ENCODE data around the gene CCDC8. TPM values are rescaled to one million over a fixed set of nuclear protein-coding genes. Genes with fewer than 3 reads are reported as not detected.

Gene CCDC8
- polyA plus RNA-seq, 4 donors = 1.1 to 50.9 (median 2.0) TPM; not detected in 1

- peaks cover 0 to 6% of the 10 kb centered on the region in 2 donors for H3K9me3 ChIP-seq (ENCODE audit: control insufficient read depth in 2 of 2, insufficient read depth in 1 of 2, low read depth in 1 of 2, low read length in 1 of 2)
- peaks cover 10 to 61% (median 11%) of the 10 kb centered on the region in 3 donors for H3K36me3 ChIP-seq (ENCODE audit: control insufficient read depth in 3 of 3, insufficient read depth in 2 of 3, low read depth in 1 of 3, low read length in 3 of 3)
- DNase-seq = no peak
- no peak for FAIRE-seq
- no peaks in the 10 kb centered on the region for H3K27me3 ChIP-seq (ENCODE audit: control insufficient read depth in 3 of 3, insufficient read depth in 3 of 3, low read length in 3 of 3)
- no peaks in the 10 kb centered on the region for H3K4me1 ChIP-seq (ENCODE audit: control insufficient read depth in 3 of 3, insufficient read depth in 2 of 3, low read depth in 1 of 3, low read length in 2 of 3)
- H3K4me3 ChIP-seq (ENCODE audit: low read depth in 1 of 3, low read length in 3 of 3) = no peak overlapping the region
- no peak overlapping the region for H3K27ac ChIP-seq (ENCODE audit: low read depth in 1 of 3, low read length in 2 of 3)
- WGBS, 3 donors = 43 to 60% (median 51%) methylated on average over 4 of the region's 4 CpGs
Observed at GRCh38 chr19:46392837-46393236, 20.5 kb downstream of the CCDC8 start.

DNA sequence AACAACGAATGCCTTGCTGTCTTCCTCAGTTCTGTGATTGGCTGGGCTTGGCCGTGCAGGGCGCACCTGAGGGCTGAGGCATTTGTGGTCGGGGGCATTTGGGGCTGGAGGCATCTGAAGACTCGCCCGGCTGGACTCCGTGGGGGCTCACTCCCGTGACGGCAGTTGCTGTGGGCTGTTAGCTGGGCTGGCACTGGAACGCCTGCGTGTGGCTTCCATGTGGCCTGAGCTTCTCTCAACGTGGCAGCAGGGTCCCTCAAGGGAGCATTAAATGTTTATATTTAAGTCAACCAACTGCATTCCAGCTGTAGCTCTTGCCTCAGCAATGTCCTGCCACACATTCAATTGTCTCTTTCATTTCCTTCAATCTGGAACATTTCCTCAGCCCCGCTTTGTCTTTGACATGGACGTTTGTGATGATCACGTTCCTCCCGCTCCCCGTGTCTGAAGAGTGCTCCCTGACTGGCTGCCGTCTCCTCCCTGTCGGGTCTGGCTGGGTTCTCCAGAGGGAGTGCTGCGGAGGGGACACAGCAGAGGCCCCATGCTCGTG lies 21.0 kb downstream of the CCDC8 start:
- Histone ChIP-seq H3K27me3 (ENCODE audit: control insufficient read depth in 3 of 3, insufficient read depth in 3 of 3, low read length in 3 of 3) (no peaks in the 10 kb centered on the region), H3K36me3 (ENCODE audit: control insufficient read depth in 3 of 3, insufficient read depth in 2 of 3, low read depth in 1 of 3, low read length in 3 of 3) (peaks cover 10 to 66% (median 13%) of the 10 kb centered on the region in 3 donors), H3K4me1 (ENCODE audit: control insufficient read depth in 3 of 3, insufficient read depth in 2 of 3, low read depth in 1 of 3, low read length in 2 of 3) (no peaks in the 10 kb centered on the region), H3K27ac (ENCODE audit: low read depth in 1 of 3, low read length in 2 of 3) (peak overlapping the region in 1 of 3 donors; percentile 14), H3K4me3 (ENCODE audit: low read depth in 1 of 3, low read length in 3 of 3) (no peak overlapping the region), H3K9me3 (ENCODE audit: control insufficient read depth in 2 of 2, insufficient read depth in 1 of 2, low read depth in 1 of 2, low read length in 1 of 2) (peaks cover 0 to 6% of the 10 kb centered on the region in 2 donors)
- DNase-seq = no peak
- FAIRE-seq = no peak
- WGBS, 3 donors = 60 to 80% (median 75%) methylated on average over 21 of the region's 21 CpGs

DNA sequence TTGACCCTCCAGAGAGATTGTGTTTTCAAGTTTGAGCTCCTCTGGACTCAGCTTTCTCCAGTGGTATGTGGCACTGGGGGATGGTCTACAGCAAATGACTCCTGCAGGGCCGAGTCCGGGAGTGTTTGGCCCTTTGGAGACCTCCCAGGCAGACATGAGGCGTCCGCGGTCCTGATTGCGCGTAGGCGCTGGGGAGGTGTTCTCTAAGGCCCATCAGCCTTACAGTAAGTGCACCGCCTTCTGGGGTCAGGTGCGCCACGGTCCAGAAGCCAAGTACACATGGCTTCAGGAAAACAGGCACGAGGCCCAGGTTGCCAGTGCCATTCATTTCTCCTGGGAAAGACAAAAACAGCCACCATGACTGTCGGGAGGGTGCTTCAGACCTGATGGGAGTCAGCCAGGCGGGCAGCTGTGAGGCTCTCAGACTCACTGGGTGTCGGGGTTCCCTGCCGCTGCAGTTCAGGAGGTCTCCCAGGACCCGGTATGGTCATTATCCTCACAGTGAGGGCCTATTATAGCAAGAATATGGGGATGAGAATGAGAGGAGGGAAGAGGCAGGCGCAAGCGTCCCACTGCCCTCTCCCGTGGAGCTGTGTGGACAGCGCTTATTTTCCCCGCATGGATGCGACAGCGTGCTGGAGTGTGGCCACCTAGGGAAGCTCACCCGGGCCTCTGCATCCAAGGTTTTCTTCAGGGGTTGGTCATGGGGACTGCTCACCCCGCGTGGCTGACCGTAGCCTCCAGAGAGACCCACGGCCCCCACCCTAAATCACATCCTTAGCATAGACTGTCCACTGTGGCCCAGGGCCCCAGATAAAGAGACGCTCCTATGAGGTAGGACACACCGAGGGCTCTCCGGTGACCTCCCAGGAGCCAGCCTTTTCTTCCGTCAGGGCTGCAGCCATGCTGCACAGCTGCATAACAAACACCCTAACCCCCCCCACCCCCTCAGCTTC lies 21.8 kb downstream of the CCDC8 start:
- Histone ChIP-seq H3K9me3 (ENCODE audit: control insufficient read depth in 2 of 2, insufficient read depth in 1 of 2, low read depth in 1 of 2, low read length in 1 of 2) (peaks cover 0 to 6% of the 10 kb centered on the region in 2 donors), H3K27ac (ENCODE audit: low read depth in 1 of 3, low read length in 2 of 3) (peak overlapping the region in 1 of 3 donors; percentile 14), H3K36me3 (ENCODE audit: control insufficient read depth in 3 of 3, insufficient read depth in 2 of 3, low read depth in 1 of 3, low read length in 3 of 3) (peaks cover 10 to 74% (median 13%) of the 10 kb centered on the region in 3 donors), H3K4me3 (ENCODE audit: low read depth in 1 of 3, low read length in 3 of 3) (no peak overlapping the region), H3K4me1 (ENCODE audit: control insufficient read depth in 3 of 3, insufficient read depth in 2 of 3, low read depth in 1 of 3, low read length in 2 of 3) (no peaks in the 10 kb centered on the region), H3K27me3 (ENCODE audit: control insufficient read depth in 3 of 3, insufficient read depth in 3 of 3, low read length in 3 of 3) (no peaks in the 10 kb centered on the region)
- DNase-seq (no peak), FAIRE-seq (no peak)
- 89 to 95% (median 91%) methylated on average over 33 of the region's 33 CpGs for WGBS, 3 donors

DNA sequence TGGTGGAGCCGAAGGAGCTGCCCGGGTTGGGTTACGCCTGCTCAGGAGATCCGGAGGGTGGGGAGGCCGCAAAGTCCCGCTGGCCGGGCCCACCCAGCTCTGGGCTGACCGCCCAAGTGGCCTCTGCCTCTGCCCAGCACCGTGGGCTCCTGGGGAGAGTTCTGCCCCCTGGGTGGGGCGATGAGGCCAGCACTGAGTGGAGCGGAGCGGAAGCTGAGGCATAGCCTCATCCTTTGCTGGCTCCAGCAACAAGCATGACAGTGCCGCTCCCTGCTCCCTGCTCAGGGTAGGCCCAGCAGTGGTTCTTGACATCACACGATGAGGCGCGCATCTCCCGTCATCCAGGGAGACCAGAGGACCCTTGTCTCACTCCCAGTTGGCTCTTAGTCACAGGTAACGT lies 22.5 kb downstream of the CCDC8 start:
- FAIRE-seq (no peak), DNase-seq (no peak)
- Histone ChIP-seq H3K4me1 (ENCODE audit: control insufficient read depth in 3 of 3, insufficient read depth in 2 of 3, low read depth in 1 of 3, low read length in 2 of 3) (no peaks in the 10 kb centered on the region), H3K27me3 (ENCODE audit: control insufficient read depth in 3 of 3, insufficient read depth in 3 of 3, low read length in 3 of 3) (no peaks in the 10 kb centered on the region), H3K36me3 (ENCODE audit: control insufficient read depth in 3 of 3, insufficient read depth in 2 of 3, low read depth in 1 of 3, low read length in 3 of 3) (peaks cover 10 to 81% (median 15%) of the 10 kb centered on the region in 3 donors), H3K9me3 (ENCODE audit: control insufficient read depth in 2 of 2, insufficient read depth in 1 of 2, low read depth in 1 of 2, low read length in 1 of 2) (peaks cover 0 to 6% of the 10 kb centered on the region in 2 donors), H3K27ac (ENCODE audit: low read depth in 1 of 3, low read length in 2 of 3) (no peak overlapping the region), H3K4me3 (ENCODE audit: low read depth in 1 of 3, low read length in 3 of 3) (no peak overlapping the region)
- WGBS, 3 donors = 90 to 97% (median 92%) methylated on average over 18 of the region's 18 CpGs

DNA sequence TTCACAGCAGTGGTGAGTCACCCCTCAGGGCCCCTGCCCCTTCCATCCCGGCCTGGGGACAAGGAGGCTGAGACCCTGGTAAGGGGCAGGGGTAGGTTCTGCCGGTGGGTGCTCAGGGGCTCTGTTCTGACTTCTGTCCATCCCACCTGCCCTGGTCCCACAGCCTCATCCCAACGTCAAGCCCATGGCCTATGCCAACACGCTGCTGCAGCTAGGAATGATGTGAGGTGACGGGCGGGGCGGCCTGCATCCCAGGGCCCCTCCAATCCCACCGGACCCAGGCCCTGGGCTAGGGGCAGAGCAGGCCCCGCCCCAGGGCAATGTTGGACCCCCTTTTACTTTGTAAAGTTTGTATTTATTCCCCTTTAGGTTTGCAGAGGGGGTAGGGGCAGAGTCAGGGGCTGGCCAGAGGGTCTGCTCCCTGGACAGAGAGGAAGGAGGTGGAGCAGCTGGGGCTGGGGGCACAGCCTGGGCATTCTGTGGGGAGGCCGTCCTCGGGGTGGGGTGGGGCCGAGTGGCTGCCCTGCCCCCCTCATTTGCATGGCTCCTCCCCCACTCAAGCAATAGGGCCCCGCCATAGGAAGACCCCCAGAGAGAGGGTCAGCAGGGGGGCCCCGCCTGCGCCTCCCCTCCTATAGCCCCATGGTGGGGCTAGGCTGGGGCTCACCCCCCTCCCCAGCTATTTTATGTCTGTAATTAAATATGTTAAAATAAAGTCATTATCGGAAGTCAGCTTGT lies 23.1 kb downstream of the CCDC8 start:
- Histone ChIP-seq H3K9me3 (ENCODE audit: control insufficient read depth in 2 of 2, insufficient read depth in 1 of 2, low read depth in 1 of 2, low read length in 1 of 2) (peaks cover 0 to 6% of the 10 kb centered on the region in 2 donors), H3K27me3 (ENCODE audit: control insufficient read depth in 3 of 3, insufficient read depth in 3 of 3, low read length in 3 of 3) (no peaks in the 10 kb centered on the region), H3K27ac (ENCODE audit: low read depth in 1 of 3, low read length in 2 of 3) (no peak overlapping the region), H3K4me1 (ENCODE audit: control insufficient read depth in 3 of 3, insufficient read depth in 2 of 3, low read depth in 1 of 3, low read length in 2 of 3) (no peaks in the 10 kb centered on the region), H3K36me3 (ENCODE audit: control insufficient read depth in 3 of 3, insufficient read depth in 2 of 3, low read depth in 1 of 3, low read length in 3 of 3) (peaks cover 10 to 87% (median 15%) of the 10 kb centered on the region in 3 donors), H3K4me3 (ENCODE audit: low read depth in 1 of 3, low read length in 3 of 3) (no peak overlapping the region)
- WGBS, 3 donors = 91 to 92% (median 92%) methylated on average over 13 to 16 of the region's 16 CpGs
- no peak for FAIRE-seq
- no peak for DNase-seq

DNA sequence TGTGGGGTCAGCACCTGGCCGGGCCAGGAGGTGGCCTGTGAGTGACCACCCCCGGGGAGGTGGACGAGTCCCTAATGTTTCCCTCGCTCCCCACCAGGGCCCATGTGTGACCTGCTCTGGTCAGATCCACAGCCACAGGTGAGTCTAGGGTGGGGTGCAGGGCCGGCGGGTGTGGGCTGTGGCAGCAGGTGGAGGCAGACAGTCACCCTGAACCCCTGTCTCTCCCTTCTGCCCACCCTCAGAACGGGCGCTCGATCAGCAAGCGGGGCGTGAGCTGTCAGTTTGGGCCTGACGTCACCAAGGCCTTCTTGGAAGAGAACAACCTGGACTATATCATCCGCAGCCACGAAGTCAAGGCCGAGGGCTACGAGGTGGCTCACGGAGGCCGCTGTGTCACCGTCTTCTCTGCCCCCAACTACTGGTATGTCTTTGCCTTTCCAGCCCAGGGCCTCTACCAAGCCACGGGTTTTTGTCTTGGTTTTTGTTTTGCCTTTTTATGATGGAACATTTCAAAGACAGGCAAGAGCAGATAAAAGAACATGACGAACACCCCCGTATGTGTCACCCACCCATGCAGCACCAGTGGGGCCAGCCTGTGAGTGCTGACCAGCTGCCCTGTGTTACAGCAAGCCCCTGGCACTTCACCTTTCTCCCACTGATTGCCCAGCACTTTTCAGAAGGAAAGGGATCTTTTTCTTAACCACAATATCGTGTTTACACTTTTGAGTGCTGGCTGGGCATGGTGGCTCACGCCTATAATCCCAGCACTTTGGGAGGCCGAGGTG lies 24.9 kb downstream of the CCDC8 start:
- FAIRE-seq = no peak
- peaks cover 0 to 6% of the 10 kb centered on the region in 2 donors for H3K9me3 ChIP-seq (ENCODE audit: control insufficient read depth in 2 of 2, insufficient read depth in 1 of 2, low read depth in 1 of 2, low read length in 1 of 2)
- no peak overlapping the region for H3K27ac ChIP-seq (ENCODE audit: low read depth in 1 of 3, low read length in 2 of 3)
- H3K4me1 ChIP-seq (ENCODE audit: control insufficient read depth in 3 of 3, insufficient read depth in 2 of 3, low read depth in 1 of 3, low read length in 2 of 3) = no peaks in the 10 kb centered on the region
- 91 to 94% (median 92%) methylated on average over 23 to 25 of the region's 25 CpGs for WGBS, 3 donors
- no peak for DNase-seq
- H3K4me3 ChIP-seq (ENCODE audit: low read depth in 1 of 3, low read length in 3 of 3) = no peak overlapping the region
- H3K27me3 ChIP-seq (ENCODE audit: control insufficient read depth in 3 of 3, insufficient read depth in 3 of 3, low read length in 3 of 3) = no peaks in the 10 kb centered on the region
- H3K36me3 ChIP-seq (ENCODE audit: control insufficient read depth in 3 of 3, insufficient read depth in 2 of 3, low read depth in 1 of 3, low read length in 3 of 3) = peaks cover 15 to 96% (median 20%) of the 10 kb centered on the region in 3 donors

- Histone ChIP-seq H3K27me3 (ENCODE audit: control insufficient read depth in 3 of 3, insufficient read depth in 3 of 3, low read length in 3 of 3) (no peaks in the 10 kb centered on the region), H3K36me3 (ENCODE audit: control insufficient read depth in 3 of 3, insufficient read depth in 2 of 3, low read depth in 1 of 3, low read length in 3 of 3) (peaks cover 15 to 97% (median 20%) of the 10 kb centered on the region in 3 donors), H3K9me3 (ENCODE audit: control insufficient read depth in 2 of 2, insufficient read depth in 1 of 2, low read depth in 1 of 2, low read length in 1 of 2) (peaks cover 0 to 6% of the 10 kb centered on the region in 2 donors), H3K27ac (ENCODE audit: low read depth in 1 of 3, low read length in 2 of 3) (no peak overlapping the region), H3K4me1 (ENCODE audit: control insufficient read depth in 3 of 3, insufficient read depth in 2 of 3, low read depth in 1 of 3, low read length in 2 of 3) (no peaks in the 10 kb centered on the region), H3K4me3 (ENCODE audit: low read depth in 1 of 3, low read length in 3 of 3) (no peak overlapping the region)
- FAIRE-seq (no peak), DNase-seq (no peak)
- 96 to 97% (median 97%) methylated on average over 10 of the region's 10 CpGs for WGBS, 3 donors
Observed at GRCh38 chr19:46387713-46388130, 25.6 kb downstream of the CCDC8 start.

All from small intestine (tissue), 7 donors.